Measurements from ENCODE around the gene CEP68.

Gene CEP68

DNA sequence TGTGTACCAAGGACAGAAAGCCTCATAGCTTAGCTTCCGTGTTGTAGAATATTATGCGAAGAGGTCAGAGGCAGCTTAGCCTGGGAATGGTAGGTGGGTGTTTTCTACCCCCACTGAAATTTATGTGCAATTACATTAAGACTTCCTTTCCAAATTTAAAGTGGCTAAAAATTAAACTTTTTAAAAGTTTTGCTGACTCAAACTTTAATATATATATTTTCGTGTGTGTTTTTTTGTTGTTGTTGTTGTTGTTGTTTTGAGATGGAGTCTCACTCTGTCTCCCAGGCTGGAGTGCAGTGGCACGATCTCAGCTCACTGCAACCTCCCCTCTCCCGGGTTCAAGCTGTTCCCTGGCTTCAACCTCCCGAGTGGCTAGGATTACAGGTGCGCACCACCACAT is 77.9 kb downstream of the CEP68 start:
- H3K9ac ChIP-seq (ENCODE audit: insufficient read length, low read depth) = no peak overlapping the region
- no peak for TF ChIP-seq YY1 (IDR thresholded peaks at IDR 0.05; ENCODE audit: insufficient read depth, insufficient read length)
- no peak for TF ChIP-seq SUZ12 (IDR thresholded peaks at IDR 0.05; ENCODE audit: extremely low read depth, insufficient read depth, insufficient read length)
- no peak for TF ChIP-seq ZNF274 (IDR thresholded peaks at IDR 0.05; ENCODE audit: low read depth, low read length)
- H3K27me3 ChIP-seq (ENCODE audit: insufficient read depth, insufficient read length) = no peaks in the 10 kb centered on the region
- DNase-seq (ENCODE audit: low read depth, low spot score) = no peak
- no peaks in the 10 kb centered on the region for H3K36me3 ChIP-seq (ENCODE audit: insufficient read depth, insufficient read length, low read length)
- H3K4me3 ChIP-seq (ENCODE audit: insufficient read length, low read depth) = no peak overlapping the region
- no peaks in the 10 kb centered on the region for H3K4me1 ChIP-seq (ENCODE audit: insufficient read depth, insufficient read length)
- H3K9me3 ChIP-seq (ENCODE audit: insufficient read depth, low read length) = no peaks in the 10 kb centered on the region

GRCh38 chr2:65136253-65136652 is 80.0 kb downstream of the CEP68 start:
- no peaks in the 10 kb centered on the region for H3K36me3 ChIP-seq (ENCODE audit: insufficient read depth, insufficient read length, low read length)
- no peaks in the 10 kb centered on the region for H3K9me3 ChIP-seq (ENCODE audit: insufficient read depth, low read length)
- TF ChIP-seq ZNF274 (IDR thresholded peaks at IDR 0.05; ENCODE audit: low read depth, low read length) (no peak), SUZ12 (IDR thresholded peaks at IDR 0.05; ENCODE audit: extremely low read depth, insufficient read depth, insufficient read length) (no peak), YY1 (IDR thresholded peaks at IDR 0.05; ENCODE audit: insufficient read depth, insufficient read length) (no peak)
- no peak for DNase-seq (ENCODE audit: low read depth, low spot score)
- H3K27me3 ChIP-seq (ENCODE audit: insufficient read depth, insufficient read length) = no peaks in the 10 kb centered on the region
- no peak overlapping the region for H3K4me3 ChIP-seq (ENCODE audit: insufficient read length, low read depth)
- no peaks in the 10 kb centered on the region for H3K4me1 ChIP-seq (ENCODE audit: insufficient read depth, insufficient read length)
- no peak overlapping the region for H3K9ac ChIP-seq (ENCODE audit: insufficient read length, low read depth)

Measured in NT2/D1 (cell line).